Cardiac septum (tissue), 1 donor: ENCODE measurements around the gene ADH7. TPM values are rescaled to one million over a fixed set of nuclear protein-coding genes. Genes with fewer than 3 reads are reported as not detected.
"Not testable (repeated sequence)": the region's sequence is repeated elsewhere in the genome, so short reads cannot be mapped to it uniquely, and the experiment has no call there.

Experiments
- DNase-seq: peaks from one replicate; pipeline ENCODE4 v3.0.0-alpha.2; 2020; ENCODE audit warnings: low spot score
- intact Hi-C: fragments of 100-400 bp; cut with DNase I; formaldehyde crosslinking; loops from one replicate; pipeline ENCODE4 v1.14.0; 2022
- total RNA-seq: library from RNA; stranded (reverse); fragmentation: NEBNext Ultra II Directional; extraction: Animal tissue kit (Norgen Biotek cat#: 25700); gene quantifications from one replicate; pipeline ENCODE4 v1.2.1, GENCODE V29; 2021
- donor health status: DM: no; HTN: no; CAD: no.

Gene ADH7
- total RNA-seq, 1 donor from 2014 or later, result not detected

GRCh38 chr4:99389606-99390005 is 45.5 kb downstream of the ADH7 start:
- no peak for DNase-seq
- intact Hi-C loops, result no loop called here

DNA sequence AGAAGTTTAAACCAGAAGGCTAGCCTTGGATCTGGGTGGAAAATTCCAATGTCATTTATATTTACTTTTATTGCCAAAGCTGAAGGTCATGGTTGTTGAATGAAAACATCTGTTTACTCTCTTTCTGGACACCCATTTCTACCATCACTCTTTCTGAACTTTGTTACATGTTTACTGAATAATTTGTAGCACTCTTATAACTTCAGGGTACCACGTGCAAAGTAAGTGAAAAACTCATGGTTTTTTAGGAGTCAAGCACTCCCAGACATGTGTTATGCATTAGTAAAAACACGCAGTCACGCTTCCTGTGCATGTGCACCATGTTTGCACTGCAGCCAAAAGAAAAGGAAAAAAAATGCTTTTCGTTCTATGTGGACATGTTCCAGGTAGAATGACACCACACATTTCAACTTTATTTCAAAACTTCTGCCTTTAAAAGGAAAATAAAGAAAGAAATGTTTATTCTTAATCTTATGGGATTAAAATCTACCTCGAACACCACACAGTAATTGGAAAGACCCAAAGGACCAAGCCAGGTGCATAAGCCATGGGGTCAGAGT is 51.2 kb downstream of the ADH7 start:
- intact Hi-C loops, result loop anchor here (5.0 kb wide), 1 partner anchor 182 kb away; no protein-coding TSS in a partner anchor
- DNase-seq, result no peak

GRCh38 chr4:99383399-99383798 is 51.7 kb downstream of the ADH7 start:
- no peak for DNase-seq
- intact Hi-C loops, result loop anchor here (5.0 kb wide), 1 partner anchor 181 kb away; no protein-coding TSS in a partner anchor

DNA sequence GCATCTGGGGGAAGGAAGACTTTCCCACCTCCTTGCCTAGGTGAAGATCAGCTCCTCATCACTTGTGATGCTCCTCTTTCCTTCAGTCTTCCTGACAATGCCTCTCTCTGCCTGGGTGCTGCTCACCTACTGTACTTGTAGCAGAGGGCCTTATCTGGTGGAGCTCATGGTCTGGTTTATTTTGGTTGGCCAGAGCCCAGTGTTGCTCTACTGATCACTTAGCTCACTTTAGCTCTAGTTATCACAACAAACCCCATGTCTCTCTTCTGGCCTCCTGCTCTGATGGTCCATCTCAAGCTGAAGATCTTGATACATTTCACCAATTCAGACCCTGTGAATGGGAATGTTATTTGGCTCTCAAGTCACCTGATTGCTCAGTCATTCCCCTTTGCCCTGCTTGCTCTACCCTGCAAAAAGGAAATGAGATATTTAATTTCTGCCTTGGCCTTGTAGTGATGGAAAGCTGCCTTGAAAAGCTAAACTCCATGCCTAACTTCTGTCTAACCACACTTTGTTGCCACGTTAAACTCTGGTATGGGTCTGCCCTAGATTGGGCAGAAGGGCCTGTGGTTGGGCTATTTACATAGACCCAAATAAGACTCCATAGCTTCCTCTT is 52.3 kb downstream of the ADH7 start:
- no peak for DNase-seq
- intact Hi-C loops, result loop anchor here (5.0 kb wide), 1 partner anchor 181 kb away; no protein-coding TSS in a partner anchor

GRCh38 chr4:99381588-99382175 is 53.5 kb downstream of the ADH7 start:
- no peak for DNase-seq
- intact Hi-C loops, result loop anchor here (5.0 kb wide), 1 partner anchor 179 kb away; no protein-coding TSS in a partner anchor

GRCh38 chr4:99379571-99379970 is 55.6 kb downstream of the ADH7 start:
- intact Hi-C loops, result no loop called here
- no peak for DNase-seq

- no peak for DNase-seq
- intact Hi-C loops, result no loop called here
Observed at GRCh38 chr4:99378876-99379275, 56.3 kb downstream of the ADH7 start.

DNA sequence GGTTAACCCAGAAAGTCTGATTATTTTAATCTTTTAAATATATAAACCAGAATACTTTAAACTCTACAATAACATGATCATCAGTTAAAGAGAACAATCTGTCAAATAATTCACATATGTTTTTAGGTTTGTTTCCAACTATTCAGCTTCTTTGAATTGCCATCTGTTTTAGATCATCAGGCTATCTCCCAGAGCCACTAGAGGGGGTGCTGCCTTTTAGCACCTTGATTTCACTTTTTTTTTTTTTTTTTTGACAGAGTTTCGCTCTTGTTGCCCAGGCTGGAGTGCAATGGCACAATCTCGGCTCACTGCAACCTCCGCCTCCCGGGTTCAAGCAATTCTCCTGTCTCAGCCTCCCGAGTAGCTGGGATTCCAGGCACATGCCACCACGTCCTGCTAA is 57.8 kb downstream of the ADH7 start:
- intact Hi-C loops, DNase-seq: not testable (repeated sequence)

DNA sequence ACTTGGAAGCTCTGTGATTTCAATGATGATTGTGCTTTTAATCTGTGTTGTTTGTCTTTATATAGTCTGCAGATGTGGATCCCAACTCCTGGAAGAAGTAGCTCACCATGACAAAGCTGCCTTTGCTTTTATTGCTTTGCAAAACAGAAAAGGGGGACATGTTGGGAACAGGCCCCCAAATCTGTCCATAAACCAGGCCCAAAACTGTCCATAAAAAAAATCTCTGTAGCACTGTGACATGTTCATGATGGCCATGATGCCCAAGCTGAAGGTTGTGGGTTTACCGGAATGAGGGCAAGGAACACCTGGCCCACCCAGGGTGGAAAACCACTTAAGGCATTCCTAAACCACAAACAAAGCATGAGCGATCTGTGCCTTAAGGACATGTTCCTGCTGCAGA is 62.7 kb downstream of the ADH7 start:
- intact Hi-C loops, DNase-seq: not testable (repeated sequence)

GRCh38 chr4:99367817-99368216 is 67.3 kb downstream of the ADH7 start:
- intact Hi-C loops, DNase-seq: not testable (repeated sequence)

DNA sequence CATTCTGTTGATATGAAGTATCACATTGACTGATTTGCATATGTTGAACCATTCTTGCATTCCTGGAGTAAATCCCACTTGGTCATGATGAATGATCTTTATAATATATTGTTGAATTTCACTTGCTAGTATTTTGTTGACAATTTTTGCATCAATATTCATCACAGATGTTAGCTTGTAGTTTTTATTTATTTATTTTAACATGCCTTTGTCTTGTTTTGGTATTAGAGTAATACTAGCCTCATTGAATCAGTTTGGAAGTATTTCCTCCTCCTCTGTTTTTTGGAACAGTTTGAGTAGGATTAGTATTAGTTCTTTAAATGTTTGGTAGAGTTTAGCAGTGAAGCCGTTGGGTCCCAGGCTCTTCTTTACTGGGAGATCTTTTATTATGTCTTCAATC is 68.7 kb downstream of the ADH7 start:
- intact Hi-C loops, result no loop called here
- DNase-seq, result no peak

DNA sequence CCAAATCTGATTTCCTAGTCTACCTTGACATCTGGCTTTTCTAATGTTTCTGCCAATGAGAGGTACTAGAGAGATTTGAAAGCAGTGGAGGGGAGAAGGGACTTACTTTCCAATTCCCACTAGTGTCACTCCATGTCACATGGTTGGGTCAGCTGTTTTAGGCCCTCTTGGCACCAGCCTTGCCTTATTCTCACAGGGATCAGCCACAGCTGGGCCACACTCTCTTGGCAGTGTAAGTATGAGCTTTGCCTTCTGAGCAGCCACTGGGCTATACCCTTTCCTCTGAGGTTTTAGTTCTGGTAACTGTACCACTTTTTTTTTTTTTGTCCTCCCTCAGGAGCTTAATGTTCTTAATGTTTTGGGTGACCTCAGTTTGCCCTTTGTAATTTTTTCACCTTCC is 72.4 kb downstream of the ADH7 start:
- intact Hi-C loops, result no loop called here
- DNase-seq, result no peak

Other genes starting within 250 kb of the ADH7 start
- not detected for gene ADH6, start 216.1 kb downstream of the ADH7 start, total RNA-seq
- not detected for gene ADH1A, start 144.4 kb downstream of the ADH7 start, total RNA-seq
- gene ADH1B, start 113.9 kb downstream of the ADH7 start, total RNA-seq, result 12.6 TPM
- 4.0 TPM for gene ADH1C, start 82.6 kb downstream of the ADH7 start, total RNA-seq
- not detected for gene C4orf17, start 75.7 kb upstream of the ADH7 start, total RNA-seq
- gene TRMT10A, start 128.7 kb upstream of the ADH7 start, total RNA-seq, result 2.7 TPM
- gene MTTP, start 139.5 kb upstream of the ADH7 start, total RNA-seq, result 2.0 TPM
- 1.3 TPM for gene C4orf54, start 222.5 kb upstream of the ADH7 start, total RNA-seq